GM18861 (cell line): Measurements from ENCODE around the gene NME5.

ENCODE experiments used
- ATAC-seq: cut with Tn5 transposase; IDR thresholded peaks from one replicate; pipeline ENCODE4 v1.9.1; 2021; ENCODE audit not compliant: unreplicated experiment

The NME5 gene

DNA sequence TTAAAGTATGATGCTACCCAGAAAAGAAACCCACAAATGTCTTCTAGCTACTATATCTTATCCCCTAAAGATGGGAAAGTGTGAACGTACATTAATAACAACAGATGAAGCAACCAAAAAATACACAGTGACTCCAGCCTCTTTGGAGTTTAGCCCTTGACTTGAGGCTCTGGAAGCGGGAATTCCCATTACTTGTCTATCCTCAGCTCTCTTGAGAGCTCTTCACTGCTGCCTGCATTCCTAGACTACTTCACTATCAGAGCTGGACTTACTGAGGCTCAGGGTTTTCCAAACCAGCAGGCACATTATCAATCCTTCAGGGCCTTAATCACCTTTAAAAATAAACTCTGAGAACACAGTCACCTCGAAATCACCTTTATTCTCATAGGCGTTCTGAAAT lies 1.0 kb upstream of the NME5 start:
- ATAC-seq = no peak

DNA sequence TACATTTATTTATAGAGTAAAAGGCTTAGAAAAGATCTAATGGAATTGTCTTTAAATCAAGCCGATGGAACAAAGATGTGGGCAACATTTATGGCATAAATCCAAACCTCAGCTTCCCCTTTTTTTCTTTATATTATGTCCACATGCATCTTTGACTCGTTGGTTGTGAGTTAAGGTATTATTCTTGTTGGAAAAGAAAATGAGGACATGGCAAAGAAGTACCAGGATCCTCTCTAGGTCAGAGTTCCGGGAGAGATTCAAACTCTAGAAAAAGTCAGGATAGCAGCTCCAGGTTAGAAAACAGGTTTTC lies 508 bp upstream of the NME5 start:
- ATAC-seq = no peak

DNA sequence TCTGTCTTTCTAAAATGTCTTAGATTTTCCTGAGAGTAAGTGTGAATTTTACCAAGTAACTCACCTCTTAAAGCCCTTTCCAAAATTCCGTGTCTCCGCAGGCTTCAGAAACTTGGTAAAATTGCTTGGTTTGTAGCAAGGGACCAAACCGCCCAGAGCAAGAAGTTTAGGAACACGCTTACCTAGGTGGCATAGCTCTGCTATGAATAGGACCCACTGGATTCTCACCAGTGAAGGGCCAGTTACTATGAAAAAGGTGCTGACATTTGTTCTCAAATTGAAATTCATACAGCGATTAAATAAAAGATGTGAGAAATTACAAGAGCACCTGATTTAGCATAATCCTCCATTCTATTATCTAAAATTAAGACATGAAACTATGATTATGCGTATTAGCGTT lies 6.7 kb downstream of the NME5 start:
- ATAC-seq = no peak

DNA sequence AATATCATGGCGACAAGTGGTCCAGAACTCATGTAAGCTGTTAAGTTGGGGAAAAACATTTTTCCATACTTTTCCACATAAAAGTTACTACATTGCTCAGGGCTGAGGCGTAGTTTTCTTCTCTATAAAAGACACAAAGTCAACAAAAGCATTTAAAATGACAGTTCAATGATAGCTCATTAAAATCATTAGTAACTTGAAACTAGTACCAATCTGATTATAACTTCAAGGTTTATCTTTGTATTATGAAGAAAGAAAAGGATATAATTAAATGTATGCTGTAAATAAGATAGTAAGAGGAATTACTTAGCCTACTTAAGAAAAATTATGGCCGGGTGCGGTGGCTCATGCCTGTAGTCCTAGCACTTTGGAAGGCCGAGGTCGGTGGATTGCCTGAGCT lies 9.9 kb downstream of the NME5 start:
- ATAC-seq = no peak

DNA sequence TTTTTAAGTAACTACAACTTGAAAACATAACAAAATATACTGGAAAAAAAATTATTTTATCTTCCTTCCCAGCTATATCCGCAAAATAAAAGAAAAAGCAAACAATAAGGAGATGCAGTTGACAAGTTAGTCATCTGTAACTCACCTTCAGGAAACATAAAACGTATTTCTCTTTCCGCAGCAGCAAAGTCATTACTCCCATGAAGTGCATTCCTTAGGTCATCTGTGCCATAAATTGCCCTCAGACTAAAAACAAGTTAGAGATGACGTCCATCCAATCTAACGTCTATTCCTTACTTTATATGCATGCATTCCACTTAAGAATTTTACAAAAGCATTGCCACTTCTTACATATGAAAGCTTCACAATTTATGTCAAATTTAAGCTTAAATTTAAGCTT lies 10.9 kb downstream of the NME5 start:
- ATAC-seq = no peak

DNA sequence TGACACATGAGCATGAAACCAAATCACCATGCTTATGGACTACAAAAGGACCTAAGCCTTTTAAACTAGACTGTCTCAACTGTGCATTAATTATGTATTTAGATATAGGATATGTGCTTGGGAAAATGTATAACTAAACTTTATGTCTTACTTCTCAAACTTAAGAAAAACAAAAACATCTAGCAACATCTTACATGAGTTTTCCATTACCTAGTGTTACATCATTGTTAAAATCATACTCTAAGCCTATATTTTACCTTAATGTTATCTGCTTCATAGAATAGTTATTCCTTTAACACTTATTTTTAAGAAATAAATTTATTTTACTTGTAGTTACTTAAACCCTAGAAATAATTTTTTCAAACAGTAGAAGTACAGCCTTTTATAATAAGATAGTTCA lies 24.0 kb downstream of the NME5 start:
- ATAC-seq = no peak

DNA sequence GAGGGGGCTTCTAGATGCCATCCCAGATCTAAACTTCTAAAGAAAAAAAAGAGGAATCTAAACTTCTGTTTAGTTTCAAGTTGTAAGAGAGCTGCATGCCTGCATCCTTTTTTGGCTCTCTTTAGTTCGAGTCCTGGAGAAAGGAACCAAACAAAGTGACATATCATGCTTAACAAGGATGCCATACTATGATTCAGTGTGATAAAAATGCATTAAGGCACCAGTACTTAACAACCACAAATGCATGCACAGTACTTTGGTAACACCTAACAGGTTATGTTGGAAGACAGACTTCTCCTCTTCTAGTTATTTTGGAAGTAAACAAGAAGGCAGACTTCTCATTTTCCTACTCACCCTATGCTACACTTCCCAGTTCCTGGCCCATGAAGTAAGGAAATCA lies 27.3 kb downstream of the NME5 start:
- no peak for ATAC-seq

DNA sequence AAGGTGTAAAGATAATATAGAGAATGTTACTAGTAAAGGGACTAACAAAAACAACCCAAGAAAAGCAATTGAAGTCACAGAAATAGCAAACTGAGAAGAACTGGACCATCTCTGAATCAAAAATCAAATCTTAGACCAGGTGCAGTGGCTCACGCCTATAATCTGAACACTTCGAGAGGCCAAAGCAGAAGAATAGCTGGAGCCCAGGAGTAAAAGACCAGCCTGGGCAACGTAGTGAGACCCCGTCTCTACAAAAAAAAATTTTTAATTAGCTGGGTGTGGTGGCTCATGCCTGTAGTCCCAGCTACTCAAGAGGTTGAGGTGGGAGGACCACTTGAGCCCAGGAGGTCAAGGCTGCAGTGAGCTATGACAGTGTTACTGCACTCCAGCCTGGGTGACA lies 28.0 kb downstream of the NME5 start:
- no peak for ATAC-seq

DNA sequence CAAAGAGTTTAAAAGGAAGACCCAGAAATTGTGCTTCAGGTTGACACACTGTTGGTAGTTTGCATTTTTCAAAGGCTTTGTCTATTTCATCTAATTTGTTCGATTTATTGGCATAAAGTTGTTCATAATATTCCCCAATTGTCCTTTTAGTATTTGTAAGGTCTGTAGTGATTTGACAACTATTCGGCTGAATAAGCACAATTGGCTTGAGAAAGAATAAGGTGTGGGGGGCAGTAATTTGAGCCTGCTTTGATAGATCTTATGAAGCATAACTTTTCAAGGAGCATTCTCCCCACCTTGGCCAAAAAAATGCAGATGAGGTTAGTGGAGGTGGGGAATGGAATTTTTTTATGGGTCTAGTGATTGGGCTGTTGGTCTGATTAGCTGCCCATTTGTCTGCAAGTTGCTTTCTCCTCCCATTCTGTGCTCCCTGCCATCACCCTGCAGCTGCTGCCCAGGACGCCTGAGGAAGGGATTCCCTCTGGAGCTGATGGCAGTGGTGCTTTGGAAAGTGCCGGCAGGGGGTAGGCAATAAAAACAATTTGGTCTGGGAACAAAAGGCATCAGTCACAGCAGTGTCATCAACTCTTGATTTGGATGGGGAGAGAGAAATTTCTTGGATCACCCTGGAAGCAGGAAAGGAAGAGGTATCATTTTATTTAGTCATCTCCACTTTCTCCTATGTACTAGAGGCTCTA lies 28.8 kb downstream of the NME5 start:
- ATAC-seq = no peak

DNA sequence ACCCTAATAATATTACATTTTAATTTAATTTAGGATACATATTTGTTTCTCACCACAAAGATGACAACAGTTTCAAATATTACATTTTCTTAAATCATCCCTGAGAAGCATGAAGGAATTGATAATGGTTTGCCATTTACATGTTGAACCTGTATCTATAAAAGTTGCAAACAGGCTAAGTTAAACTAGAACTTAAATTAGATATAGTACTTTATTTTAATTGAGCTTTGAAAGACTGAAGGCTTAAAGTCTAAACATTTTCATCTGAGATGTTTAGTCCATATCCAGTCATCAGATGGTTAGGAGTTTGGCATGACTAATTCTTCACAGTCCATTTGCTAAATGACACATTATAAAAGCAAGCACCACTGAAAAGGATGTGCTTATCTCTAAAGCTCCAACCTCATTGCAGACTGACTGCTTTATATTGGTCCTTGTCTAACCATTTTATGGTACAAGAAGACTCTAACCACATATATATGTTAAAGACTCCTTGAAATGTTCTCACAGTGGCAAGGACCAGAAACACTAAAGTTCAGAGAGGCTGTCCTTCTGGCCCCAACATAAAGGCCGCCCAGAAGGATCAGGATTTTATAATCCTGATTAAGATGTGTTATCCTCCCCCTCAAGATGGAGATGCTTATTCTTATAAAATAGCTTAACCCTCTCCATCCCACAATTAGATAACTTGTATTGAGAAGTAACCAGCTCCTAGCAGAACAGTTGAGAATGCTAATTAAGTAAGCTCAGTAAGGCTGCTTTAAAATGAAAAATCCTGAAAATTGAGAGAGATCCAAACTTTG lies 29.6 kb downstream of the NME5 start:
- no peak for ATAC-seq

DNA sequence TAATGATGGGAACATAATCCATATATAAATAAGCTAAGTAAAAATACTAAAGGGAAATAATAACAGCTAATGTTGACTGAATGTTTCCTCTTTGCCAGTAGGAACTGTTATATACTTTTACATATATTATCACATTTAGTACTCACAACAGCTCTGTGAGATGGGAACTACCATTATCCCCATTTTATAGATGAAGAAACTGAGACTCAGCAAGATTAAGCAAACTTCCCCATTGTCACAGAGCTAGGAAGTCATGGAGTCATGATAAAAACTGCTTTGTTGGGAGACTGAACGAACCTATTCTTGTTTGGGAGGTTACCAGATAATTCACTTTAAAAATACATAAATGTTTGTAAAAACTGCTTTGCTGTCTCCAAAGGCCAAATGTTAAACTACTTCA lies 32.0 kb downstream of the NME5 start:
- ATAC-seq = no peak

DNA sequence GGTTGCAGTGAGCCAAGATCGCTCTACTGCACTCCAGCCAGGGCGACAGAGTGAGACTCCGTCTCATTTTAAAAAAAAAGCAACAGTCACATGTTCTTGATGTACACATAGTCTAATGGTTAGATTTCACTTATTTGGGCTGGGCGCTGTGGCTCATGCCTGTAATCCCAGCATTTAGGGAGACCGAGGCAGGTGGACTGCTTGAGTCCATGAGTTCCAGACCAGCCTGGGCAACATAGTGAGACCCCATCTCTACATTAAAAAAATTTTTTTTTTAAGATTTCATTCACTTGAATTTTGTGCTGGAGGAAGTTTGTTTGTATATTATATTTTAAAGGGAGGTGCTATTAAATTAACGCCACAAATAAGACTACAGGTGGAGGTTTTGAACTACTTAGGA lies 33.5 kb downstream of the NME5 start:
- no peak for ATAC-seq

DNA sequence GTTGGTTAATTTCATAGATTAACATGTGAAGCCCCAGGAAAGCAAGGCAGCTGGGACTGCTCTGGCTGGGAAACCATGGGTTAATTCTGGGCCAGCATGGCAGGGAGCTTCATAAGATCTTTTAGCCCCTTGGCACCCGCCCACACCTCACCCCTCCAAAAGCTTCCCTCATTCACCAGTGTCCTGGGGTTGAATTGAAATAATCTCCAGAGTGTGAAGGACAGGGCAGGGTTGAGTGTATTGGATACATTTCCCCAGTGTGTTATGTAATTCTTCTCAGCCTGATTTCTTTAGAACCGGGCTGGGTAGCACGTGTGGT lies 36.0 kb downstream of the NME5 start:
- no peak for ATAC-seq

DNA sequence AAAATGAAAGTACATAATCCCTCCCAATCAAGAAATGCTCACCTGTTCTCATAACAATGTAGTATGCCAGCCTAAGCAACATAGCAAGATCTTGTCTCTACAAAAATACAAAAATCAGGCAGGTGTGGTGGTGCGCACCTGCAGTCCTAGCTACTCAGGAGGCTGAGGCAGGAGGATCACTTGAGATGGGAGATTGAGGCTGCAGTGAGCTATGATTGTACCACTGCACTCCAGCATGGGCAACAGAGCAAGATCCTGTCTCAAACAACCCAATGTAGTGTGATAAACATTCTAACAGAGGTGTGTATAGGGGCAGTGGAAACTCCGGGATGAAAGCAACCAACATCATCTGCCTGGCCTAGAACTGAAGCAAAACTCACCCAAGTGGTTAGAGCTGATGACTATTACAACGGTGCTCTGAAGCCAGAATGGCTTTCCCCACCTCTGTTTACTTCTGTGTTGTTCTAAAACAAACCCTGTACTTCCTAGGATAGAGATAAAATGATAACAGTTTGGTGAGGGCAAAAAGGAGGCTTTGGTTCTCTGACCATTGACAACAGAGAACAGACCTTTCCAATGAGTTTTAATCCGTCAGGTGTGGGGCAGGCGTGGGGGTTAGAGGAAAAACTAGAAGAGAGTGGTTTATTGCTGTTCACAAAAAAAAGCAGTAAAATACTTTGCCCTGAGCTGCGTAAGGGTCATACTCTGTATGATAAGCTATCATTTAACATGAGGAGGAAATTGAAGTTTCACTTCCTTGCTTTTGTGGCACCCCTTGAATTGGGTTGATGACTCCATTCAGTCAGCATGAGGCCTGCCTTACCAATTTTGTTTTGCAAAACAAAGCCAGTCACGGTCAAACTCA lies 36.5 kb downstream of the NME5 start:
- ATAC-seq = peak; percentile 63

DNA sequence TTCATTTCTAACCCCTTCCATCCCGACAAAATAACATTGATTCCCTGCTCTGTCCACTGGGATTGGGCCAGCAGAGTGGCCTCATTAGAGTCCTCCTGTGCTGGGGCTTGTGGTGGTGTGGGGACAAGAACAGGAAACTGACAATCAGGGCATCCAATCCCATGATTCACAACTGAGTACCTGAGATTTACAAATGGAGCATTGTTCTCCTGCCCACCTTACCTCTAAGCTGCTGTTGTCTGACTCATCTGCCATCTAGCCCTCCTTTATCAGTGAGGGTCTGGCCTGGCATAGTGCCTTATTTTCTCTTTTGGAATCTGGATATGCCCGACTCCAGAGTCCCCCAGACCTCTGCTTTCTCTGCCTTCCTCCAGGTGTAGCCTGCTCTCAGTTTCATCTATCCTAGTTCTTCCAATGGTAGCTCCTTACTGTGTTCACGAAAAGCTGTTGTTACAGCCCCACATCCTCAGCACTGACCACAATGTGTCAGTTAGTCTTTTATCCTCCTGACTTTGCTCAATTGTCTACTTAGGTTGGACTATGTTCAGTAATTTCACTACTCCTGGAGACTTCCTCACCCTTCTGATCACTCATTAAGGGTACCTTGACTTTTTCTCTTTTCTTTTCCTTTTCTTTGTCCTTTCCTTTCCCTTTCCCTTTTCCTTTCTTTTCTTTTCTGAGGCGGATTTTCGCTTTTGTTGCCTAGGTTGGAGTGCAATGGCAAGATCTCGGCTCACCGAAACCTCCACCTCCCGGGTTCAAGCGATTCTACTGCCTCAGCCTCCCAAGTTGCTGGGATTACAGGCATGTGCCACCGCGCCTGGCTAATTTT lies 42.0 kb downstream of the NME5 start:
- ATAC-seq = no peak

DNA sequence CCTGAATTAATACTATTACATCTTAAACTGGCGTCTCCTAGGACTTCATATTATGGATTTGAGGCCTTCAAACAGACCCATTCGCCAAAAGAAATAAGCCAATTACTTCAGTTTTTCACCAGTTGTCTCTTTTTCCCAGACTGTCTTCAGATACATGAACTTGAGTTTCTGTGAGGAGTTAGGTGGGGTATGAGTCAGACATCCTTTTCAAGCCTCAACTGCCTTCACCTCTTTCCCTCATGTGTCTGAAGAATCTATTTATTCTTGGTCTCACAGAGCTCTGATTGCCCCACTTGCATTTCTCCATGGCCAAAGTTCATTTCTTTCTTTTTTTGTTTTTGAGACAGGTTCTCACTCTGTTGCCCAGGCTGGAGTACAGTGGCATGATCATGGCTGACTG lies 42.9 kb downstream of the NME5 start:
- no peak for ATAC-seq

DNA sequence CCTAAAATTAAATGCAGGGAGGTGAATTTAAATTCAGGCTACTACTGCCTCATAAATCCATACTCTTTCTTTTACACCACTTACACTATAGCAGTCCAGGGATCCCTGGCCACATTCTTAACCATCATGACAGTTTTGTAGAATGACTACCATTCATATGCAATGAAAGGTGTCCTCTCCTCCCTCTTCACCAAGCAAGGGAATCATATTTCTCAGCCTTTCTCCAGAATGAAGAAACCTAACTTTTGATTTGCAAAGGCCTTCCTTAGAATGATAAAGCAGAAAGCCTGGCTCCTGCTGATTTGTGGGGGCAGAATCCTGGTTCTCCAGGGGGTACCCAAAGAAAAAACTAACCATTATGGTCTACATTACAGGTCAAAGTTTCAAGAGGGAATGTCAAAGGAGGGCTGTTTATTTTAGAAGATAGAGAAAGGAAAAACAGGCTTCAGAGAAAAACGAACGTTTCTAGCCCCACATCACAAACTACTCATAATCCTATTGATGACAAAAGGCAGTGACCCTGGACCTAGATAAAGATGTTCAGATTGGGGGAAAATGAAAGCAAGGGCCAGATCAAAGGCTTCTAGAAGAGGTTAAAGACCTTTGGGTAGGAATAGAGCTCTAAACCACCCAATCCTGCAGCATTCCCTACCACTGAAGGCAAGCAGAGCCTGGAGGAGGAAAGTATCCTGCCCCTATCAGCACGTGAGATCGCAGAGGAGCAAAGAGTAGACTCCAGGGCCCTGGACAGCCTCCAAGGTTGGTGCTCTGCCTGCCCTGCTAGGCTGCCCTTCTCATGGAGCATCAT lies 43.9 kb downstream of the NME5 start:
- ATAC-seq = no peak

DNA sequence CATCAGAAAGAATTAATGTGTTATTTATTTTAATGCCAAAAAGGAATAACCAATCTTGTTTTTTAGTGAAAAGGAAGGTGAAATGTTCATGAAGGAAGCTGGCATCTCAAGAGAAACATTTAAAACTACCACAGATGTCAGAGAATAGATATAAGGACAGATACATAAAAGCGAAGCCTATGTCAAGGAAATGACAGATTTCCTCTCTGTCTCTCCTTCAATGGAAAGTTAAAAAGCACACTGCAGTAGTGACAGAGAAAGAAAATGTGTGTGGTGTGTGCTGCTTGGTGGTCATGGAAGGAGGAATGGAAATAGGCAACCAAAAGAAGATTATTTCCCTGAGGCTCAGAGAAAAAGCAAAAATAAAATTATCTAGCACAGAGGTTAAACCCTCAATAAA lies 46.2 kb downstream of the NME5 start:
- no peak for ATAC-seq

DNA sequence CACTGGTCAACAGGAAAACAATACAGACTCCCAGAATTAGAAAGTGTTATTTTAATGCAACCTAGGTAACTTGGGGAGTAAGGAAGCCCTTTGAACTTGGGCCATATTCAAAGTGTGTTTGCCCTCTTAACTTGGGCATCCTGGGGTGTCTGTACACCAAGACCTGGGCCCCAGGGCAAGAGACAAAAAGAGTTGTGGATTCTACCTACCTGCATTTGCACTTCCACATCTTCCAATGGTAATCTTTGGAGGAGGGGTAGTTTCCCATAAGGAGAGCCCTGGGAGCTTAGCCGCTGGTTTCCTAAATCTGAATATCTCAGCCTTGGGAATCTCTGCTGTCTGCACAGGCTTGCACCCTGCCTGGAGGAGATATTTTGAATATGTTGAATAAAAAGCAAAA lies 46.9 kb downstream of the NME5 start:
- no peak for ATAC-seq

DNA sequence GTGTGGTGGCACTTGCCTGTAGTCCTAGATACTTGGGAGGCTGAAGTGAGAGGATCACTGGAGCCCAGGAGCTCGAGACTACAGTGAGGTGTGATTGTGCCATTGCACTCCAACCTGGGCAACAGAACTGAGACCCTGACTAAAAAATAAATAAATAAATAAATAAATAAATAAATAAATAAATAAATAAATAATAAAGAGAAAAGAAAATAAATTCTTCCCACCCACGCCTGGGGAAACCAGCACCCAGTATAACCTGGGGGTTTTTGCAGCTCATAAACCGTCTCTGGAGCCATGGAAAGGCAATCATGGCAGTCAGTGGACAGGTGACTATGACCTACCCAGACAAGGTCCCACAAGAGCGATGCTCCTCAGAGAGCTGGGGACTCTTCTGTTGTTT lies 47.5 kb downstream of the NME5 start:
- no peak for ATAC-seq

DNA sequence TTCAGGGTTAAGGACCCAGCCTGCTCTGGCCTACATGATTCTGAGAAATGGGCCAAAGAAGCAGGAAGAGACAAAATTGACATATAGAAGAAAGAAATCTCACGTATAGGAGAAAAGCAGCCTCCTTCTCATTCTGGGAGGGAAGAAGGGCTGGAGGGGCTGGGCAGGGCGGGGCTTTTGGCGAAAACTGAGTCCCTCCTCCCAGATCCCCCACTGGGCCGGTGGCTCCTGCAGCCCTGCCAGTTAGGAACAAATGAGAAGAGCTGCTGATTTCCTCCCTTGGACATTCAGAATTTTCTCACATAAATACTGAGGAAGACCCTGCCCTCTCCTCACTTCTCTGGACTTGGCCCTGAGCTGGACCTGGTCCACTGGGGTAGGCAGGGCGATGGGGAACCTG lies 55.5 kb downstream of the NME5 start, which contains the start of gene WNT8A:
WNT8A (plus strand) TSS at position 332 of the 400 bp plus-strand sequence. CDS start 95 bp downstream, outside the sequence.
- no peak for ATAC-seq
